Urinary bladder (tissue), 4 donors: Measurements from ENCODE around the gene SPTLC2. TPM values are rescaled to one million over a fixed set of nuclear protein-coding genes. Genes with fewer than 3 reads are reported as not detected.

Source experiments
- DNase-seq: peaks from one replicate; pipeline ENCODE4 v3.0.0-alpha.2; 2015; ENCODE audit errors: extremely low spot score
- H3K27ac ChIP-seq: one replicate; pipeline ENCODE4 v1.5.1; 2013; ENCODE audit warnings: low read depth, mild to moderate bottlenecking, moderate library complexity
- H3K36me3 ChIP-seq: one replicate; pipeline ENCODE4 v1.6.1; 2013; ENCODE audit warnings: mild to moderate bottlenecking, moderate library complexity; ENCODE audit not compliant: insufficient read depth
- H3K4me1 ChIP-seq: one replicate; pipeline ENCODE4 v1.6.1; 2013; ENCODE audit warnings: mild to moderate bottlenecking, moderate library complexity; ENCODE audit not compliant: insufficient read depth
- H3K4me3 ChIP-seq: one replicate; pipeline ENCODE4 v1.5.1; 2013; ENCODE audit warnings: low read depth, low read length
- WGBS: extraction: QIAGEN DNeasy Blood & Tissue Kit; methylation state at CpG from one replicate; pipeline ENCODE4 v1.1.7; 2013; 5-methylcytosine and 5-hydroxymethylcytosine counted together
- polyA plus RNA-seq: library from polyadenylated mRNA; stranded (reverse); fragments of 200-250 nt; gene quantifications from one replicate; pipeline ENCODE4 v1.2.3, GENCODE V29; 2013
- total RNA-seq: library from RNA; depleted of rRNA; stranded (reverse); fragments of >200 nt; gene quantifications from one replicate; pipeline ENCODE4 v1.2.3, GENCODE V29; 2014
- donor health status: healthy with polysubstance abuse.
- donor health status: healthy.

Gene SPTLC2
- total and polyA plus RNA-seq, 2 donors: 12.8 to 55.0 TPM

GRCh38 chr14:77488558-77488957 is 127.9 kb downstream of the SPTLC2 start:
- H3K27ac ChIP-seq: no peak overlapping the region
- H3K4me1 ChIP-seq: no peaks in the 10 kb centered on the region
- WGBS: 86% methylated on average over 7 of the region's 7 CpGs
- H3K4me3 ChIP-seq: no peak overlapping the region
- H3K36me3 ChIP-seq: no peaks in the 10 kb centered on the region
- no peak for DNase-seq

- WGBS: 90% methylated on average over 7 of the region's 7 CpGs
- no peak for DNase-seq
- Histone ChIP-seq H3K4me1 (no peaks in the 10 kb centered on the region), H3K4me3 (no peak overlapping the region), H3K27ac (no peak overlapping the region), H3K36me3 (no peaks in the 10 kb centered on the region)
Measured at GRCh38 chr14:77485901-77486678, 130.3 kb downstream of the SPTLC2 start.

GRCh38 chr14:77485256-77485655 is 131.2 kb downstream of the SPTLC2 start:
- 89% methylated on average over 3 of the region's 3 CpGs for whole genome bisulfite sequencing
- no peaks in the 10 kb centered on the region for H3K4me1 ChIP-seq
- DNase-seq: no peak
- no peak overlapping the region for H3K27ac ChIP-seq
- H3K36me3 ChIP-seq: no peaks in the 10 kb centered on the region
- no peak overlapping the region for H3K4me3 ChIP-seq

GRCh38 chr14:77482422-77482821 is 134.0 kb downstream of the SPTLC2 start:
- WGBS: 80% methylated on average over 8 of the region's 8 CpGs
- Histone ChIP-seq H3K4me1 (no peaks in the 10 kb centered on the region), H3K27ac (no peak overlapping the region), H3K4me3 (no peak overlapping the region), H3K36me3 (no peaks in the 10 kb centered on the region)
- DNase-seq: no peak

GRCh38 chr14:77478796-77479195 is 137.6 kb downstream of the SPTLC2 start:
- 80% methylated on average over 1 of the region's 1 CpG for WGBS
- H3K36me3 ChIP-seq: no peaks in the 10 kb centered on the region

GRCh38 chr14:77478029-77478428 is 138.4 kb downstream of the SPTLC2 start:
- DNase-seq: no peak
- H3K27ac ChIP-seq: no peak overlapping the region
- H3K4me3 ChIP-seq: no peak overlapping the region
- 87% methylated on average over 5 of the region's 5 CpGs for WGBS
- no peaks in the 10 kb centered on the region for H3K36me3 ChIP-seq
- H3K4me1 ChIP-seq: no peaks in the 10 kb centered on the region

More at GRCh38 chr14:77478796-77479195, 137.6 kb downstream of the SPTLC2 start:
- Histone ChIP-seq H3K4me1 (no peaks in the 10 kb centered on the region), H3K4me3 (no peak overlapping the region), H3K27ac (no peak overlapping the region)
- no peak for DNase-seq

GRCh38 chr14:77475432-77476115 is 140.9 kb downstream of the SPTLC2 start:
- H3K4me1 ChIP-seq: no peaks in the 10 kb centered on the region
- no peak overlapping the region for H3K4me3 ChIP-seq
- H3K36me3 ChIP-seq: no peaks in the 10 kb centered on the region
- WGBS: 87% methylated on average over 35 of the region's 35 CpGs
- H3K27ac ChIP-seq: no peak overlapping the region
- DNase-seq: no peak

GRCh38 chr14:77474479-77475177 is 141.8 kb downstream of the SPTLC2 start:
- no peaks in the 10 kb centered on the region for H3K36me3 ChIP-seq
- no peak overlapping the region for H3K27ac ChIP-seq
- H3K4me3 ChIP-seq: no peak overlapping the region
- 45% methylated on average over 9 of the region's 9 CpGs for WGBS
- no peaks in the 10 kb centered on the region for H3K4me1 ChIP-seq
- DNase-seq: no peak

- no peak overlapping the region for H3K27ac ChIP-seq
- 64% methylated on average over 5 of the region's 5 CpGs for whole genome bisulfite sequencing
- no peaks in the 10 kb centered on the region for H3K4me1 ChIP-seq
- no peak overlapping the region for H3K4me3 ChIP-seq
- no peak for DNase-seq
- no peaks in the 10 kb centered on the region for H3K36me3 ChIP-seq
Measured at GRCh38 chr14:77473921-77474320, 142.5 kb downstream of the SPTLC2 start.

- peaks cover 7% of the 10 kb centered on the region for H3K36me3 ChIP-seq
Measured at GRCh38 chr14:77470224-77470870, 146.1 kb downstream of the SPTLC2 start.

GRCh38 chr14:77469539-77469938 is 146.9 kb downstream of the SPTLC2 start:
- Histone ChIP-seq H3K27ac (no peak overlapping the region), H3K4me1 (no peaks in the 10 kb centered on the region), H3K4me3 (no peak overlapping the region), H3K36me3 (peaks cover 11% of the 10 kb centered on the region)
- DNase-seq: no peak
- WGBS: 71% methylated on average over 1 of the region's 1 CpG

More at GRCh38 chr14:77470224-77470870, 146.1 kb downstream of the SPTLC2 start:
- 32% methylated on average over 5 of the region's 5 CpGs for WGBS
- DNase-seq: peak; percentile 26
- H3K27ac ChIP-seq: no peak overlapping the region
- no peaks in the 10 kb centered on the region for H3K4me1 ChIP-seq
- no peak overlapping the region for H3K4me3 ChIP-seq

GRCh38 chr14:77469067-77469505 is 147.4 kb downstream of the SPTLC2 start:
- H3K4me1 ChIP-seq: no peaks in the 10 kb centered on the region
- H3K27ac ChIP-seq: no peak overlapping the region
- WGBS: 84% methylated on average over 14 of the region's 14 CpGs
- peaks cover 11% of the 10 kb centered on the region for H3K36me3 ChIP-seq
- H3K4me3 ChIP-seq: no peak overlapping the region
- DNase-seq: no peak

GRCh38 chr14:77467801-77468200 is 148.6 kb downstream of the SPTLC2 start:
- H3K36me3 ChIP-seq: peaks cover 15% of the 10 kb centered on the region
- H3K4me1 ChIP-seq: no peaks in the 10 kb centered on the region
- WGBS: 85% methylated on average over 5 of the region's 5 CpGs
- no peak overlapping the region for H3K27ac ChIP-seq
- no peak overlapping the region for H3K4me3 ChIP-seq
- DNase-seq: no peak
